ENCODE data around the gene MACF1. TPM values are rescaled to one million over a fixed set of nuclear protein-coding genes. Genes with fewer than 3 reads are reported as not detected.

MACF1 gene
- total RNA-seq, 3 donors from 2014 or later: 279 to 350 (median 325) TPM

DNA sequence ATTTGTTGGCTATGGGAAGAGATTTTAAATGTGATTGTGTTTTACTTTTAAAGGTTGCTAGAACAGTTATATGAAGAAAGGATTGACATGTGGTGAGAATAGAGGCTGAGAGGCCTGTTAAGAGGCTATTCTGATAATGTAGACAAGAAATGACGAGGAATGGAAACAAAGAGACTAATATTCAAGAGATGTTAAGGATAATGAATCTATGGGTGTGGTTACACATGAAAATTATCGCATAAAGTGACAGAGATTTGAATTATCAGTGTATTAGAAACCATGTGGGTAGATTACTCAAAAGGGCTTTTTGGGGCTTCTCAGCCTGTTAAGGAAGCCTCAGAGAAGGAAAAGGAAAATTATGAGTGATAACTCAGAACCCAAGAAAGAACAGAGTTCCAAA, 120.4 kb downstream of the MACF1 start:
- Histone ChIP-seq H3K27ac (no peak overlapping the region), H3K27me3 (no peaks in the 10 kb centered on the region), H3K36me3 (peaks cover 10% of the 10 kb centered on the region), H3K9me3 (no peaks in the 10 kb centered on the region), H3K4me3 (no peak overlapping the region), H3K4me1 (no peaks in the 10 kb centered on the region)
- intact Hi-C loops (cut with DNase I; ENCODE audit: low total_unique reads): no loop called here
- no peak for DNase-seq (ENCODE audit: low spot score in 2 of 2)
- TF ChIP-seq, protein P1, sequence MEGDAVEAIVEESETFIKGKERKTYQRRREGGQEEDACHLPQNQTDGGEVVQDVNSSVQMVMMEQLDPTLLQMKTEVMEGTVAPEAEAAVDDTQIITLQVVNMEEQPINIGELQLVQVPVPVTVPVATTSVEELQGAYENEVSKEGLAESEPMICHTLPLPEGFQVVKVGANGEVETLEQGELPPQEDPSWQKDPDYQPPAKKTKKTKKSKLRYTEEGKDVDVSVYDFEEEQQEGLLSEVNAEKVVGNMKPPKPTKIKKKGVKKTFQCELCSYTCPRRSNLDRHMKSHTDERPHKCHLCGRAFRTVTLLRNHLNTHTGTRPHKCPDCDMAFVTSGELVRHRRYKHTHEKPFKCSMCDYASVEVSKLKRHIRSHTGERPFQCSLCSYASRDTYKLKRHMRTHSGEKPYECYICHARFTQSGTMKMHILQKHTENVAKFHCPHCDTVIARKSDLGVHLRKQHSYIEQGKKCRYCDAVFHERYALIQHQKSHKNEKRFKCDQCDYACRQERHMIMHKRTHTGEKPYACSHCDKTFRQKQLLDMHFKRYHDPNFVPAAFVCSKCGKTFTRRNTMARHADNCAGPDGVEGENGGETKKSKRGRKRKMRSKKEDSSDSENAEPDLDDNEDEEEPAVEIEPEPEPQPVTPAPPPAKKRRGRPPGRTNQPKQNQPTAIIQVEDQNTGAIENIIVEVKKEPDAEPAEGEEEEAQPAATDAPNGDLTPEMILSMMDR (IDR thresholded peaks at IDR 0.05): no peak

DNA sequence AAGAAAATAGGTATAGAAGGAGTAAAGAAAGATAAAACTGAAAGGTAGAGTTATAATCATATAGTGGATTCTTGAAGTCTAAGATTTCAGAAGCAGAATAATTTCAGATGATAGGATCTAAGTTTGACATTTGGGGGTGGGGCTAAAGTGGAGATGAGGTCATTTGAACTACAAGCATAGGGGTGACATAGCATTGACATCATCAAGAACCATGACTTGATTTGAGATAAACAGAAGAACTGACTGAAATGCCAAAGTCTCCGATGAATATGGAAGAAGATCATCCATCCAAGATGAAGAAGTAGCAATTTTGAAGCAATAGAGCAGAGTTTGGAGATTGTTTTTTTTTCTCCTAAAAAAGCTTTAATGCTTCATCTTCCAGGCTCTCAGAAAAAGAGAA, 122.3 kb downstream of the MACF1 start:
- TF ChIP-seq POLR2AphosphoS5 (IDR thresholded peaks at IDR 0.05) (no peak), POLR2A (IDR thresholded peaks at IDR 0.05) (no peak)
- TF ChIP-seq, protein P1 (IDR thresholded peaks at IDR 0.05): no peak
- no peak for DNase-seq (ENCODE audit: low spot score in 2 of 2)
- intact Hi-C loops (cut with DNase I; ENCODE audit: low total_unique reads): no loop called here
- Histone ChIP-seq H3K27ac (no peak overlapping the region), H3K36me3 (peaks cover 10% of the 10 kb centered on the region), H3K9me3 (no peaks in the 10 kb centered on the region), H3K27me3 (no peaks in the 10 kb centered on the region), H3K4me3 (no peak overlapping the region), H3K4me1 (no peaks in the 10 kb centered on the region)

DNA sequence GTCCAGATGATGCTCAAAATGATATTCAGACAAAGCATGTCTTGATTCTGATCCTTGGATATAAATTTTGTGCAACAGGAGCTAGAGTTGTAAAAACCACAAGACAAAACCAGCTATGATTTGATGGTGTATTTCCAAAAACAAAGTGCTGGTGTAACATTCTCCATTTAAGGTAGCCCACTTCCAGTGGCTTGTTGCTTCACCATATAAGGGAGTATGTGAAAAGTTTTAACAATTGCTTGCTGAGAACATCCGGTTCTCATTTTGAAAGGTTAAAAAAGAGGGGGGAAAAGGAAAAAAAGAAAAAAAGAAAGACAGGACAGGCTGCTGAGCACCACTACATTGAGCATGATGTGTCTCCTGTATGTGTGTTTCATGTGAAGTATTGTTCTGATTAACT, 123.6 kb downstream of the MACF1 start:
- H3K4me3 ChIP-seq: no peak overlapping the region
- H3K4me1 ChIP-seq: no peaks in the 10 kb centered on the region
- TF ChIP-seq POLR2AphosphoS5 (IDR thresholded peaks at IDR 0.05): no peak
- TF ChIP-seq, protein P1 (IDR thresholded peaks at IDR 0.05): no peak
- no peak for TF ChIP-seq POLR2A (IDR thresholded peaks at IDR 0.05)
- intact Hi-C loops (cut with DNase I; ENCODE audit: low total_unique reads): no loop called here
- H3K36me3 ChIP-seq: peaks cover under 1% of the 10 kb centered on the region
- H3K27me3 ChIP-seq: no peaks in the 10 kb centered on the region
- no peak overlapping the region for H3K27ac ChIP-seq
- H3K9me3 ChIP-seq: no peaks in the 10 kb centered on the region
- DNase-seq (ENCODE audit: low spot score in 2 of 2): no peak

DNA sequence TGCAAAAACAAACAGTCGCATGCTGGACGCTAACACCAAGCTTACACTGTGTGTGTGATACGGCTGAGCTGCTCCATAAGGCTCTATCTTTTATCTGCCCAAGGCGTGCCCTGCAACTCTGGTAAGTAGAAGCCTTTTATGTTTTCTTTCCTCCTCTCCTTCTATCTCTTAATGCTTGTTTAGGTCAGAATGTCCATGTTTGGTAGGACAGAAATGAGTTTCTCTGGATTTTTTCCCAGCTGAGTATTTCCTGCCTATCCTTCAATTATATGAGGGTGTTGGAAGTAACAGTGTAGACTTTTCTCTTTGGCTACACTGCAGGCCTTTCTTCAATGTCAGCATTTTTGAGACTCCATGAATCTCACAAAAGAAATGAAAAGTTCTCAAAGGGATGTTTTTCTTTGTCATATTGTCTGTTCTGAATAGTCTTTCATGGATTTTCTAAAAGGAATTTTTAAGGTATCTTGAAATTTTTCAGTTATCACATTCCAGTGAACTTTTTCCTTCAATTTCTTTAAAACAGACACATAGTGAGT, 124.2 kb downstream of the MACF1 start:
- no peak for DNase-seq (ENCODE audit: low spot score in 2 of 2)
- no peak overlapping the region for H3K27ac ChIP-seq
- intact Hi-C loops (cut with DNase I; ENCODE audit: low total_unique reads): no loop called here
- H3K9me3 ChIP-seq: no peaks in the 10 kb centered on the region
- H3K4me1 ChIP-seq: no peaks in the 10 kb centered on the region
- no peaks in the 10 kb centered on the region for H3K27me3 ChIP-seq
- no peaks in the 10 kb centered on the region for H3K36me3 ChIP-seq
- no peak for TF ChIP-seq POLR2A (IDR thresholded peaks at IDR 0.05)
- TF ChIP-seq POLR2AphosphoS5 (IDR thresholded peaks at IDR 0.05): no peak
- TF ChIP-seq, protein P1 (IDR thresholded peaks at IDR 0.05): no peak
- no peak overlapping the region for H3K4me3 ChIP-seq

DNA sequence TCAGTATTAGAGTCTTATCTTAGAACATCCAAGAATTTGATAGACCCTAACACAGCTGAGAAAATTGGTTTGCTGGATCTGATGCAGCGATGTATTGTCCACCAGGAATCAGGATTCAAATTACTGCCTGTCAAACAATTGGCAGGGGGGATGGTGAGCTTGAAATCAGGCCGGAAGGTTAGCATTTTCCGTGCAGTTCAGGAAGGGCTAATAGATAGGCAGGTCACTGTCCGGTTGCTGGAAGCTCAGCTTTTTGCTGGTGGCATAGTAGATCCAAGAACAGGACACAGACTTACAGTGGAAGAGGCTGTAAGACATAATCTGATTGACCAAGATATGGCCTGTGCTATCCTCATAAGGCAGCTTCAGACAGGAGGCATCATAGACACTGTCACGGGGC, 127.2 kb downstream of the MACF1 start:
- H3K27ac ChIP-seq: no peak overlapping the region
- no peak for DNase-seq (ENCODE audit: low spot score in 2 of 2)
- H3K27me3 ChIP-seq: no peaks in the 10 kb centered on the region
- no peaks in the 10 kb centered on the region for H3K4me1 ChIP-seq
- intact Hi-C loops (cut with DNase I; ENCODE audit: low total_unique reads): no loop called here
- H3K9me3 ChIP-seq: no peaks in the 10 kb centered on the region
- TF ChIP-seq POLR2AphosphoS5 (IDR thresholded peaks at IDR 0.05): no peak
- no peak for TF ChIP-seq POLR2A (IDR thresholded peaks at IDR 0.05)
- TF ChIP-seq, protein P1 (IDR thresholded peaks at IDR 0.05): no peak
- no peaks in the 10 kb centered on the region for H3K36me3 ChIP-seq
- no peak overlapping the region for H3K4me3 ChIP-seq

Measured in breast epithelium (tissue), 4 donors.